HG03064 (cell line): ENCODE results near the gene EEF1AKMT4.
"Not testable (repeated sequence)": the region's sequence is repeated elsewhere in the genome, so short reads cannot be mapped to it uniquely, and the experiment has no call there.

Source experiments
- ATAC-seq: cut with Tn5 transposase; IDR thresholded peaks from one replicate; pipeline ENCODE4 v1.9.1; 2021; ENCODE audit warnings: low read depth; ENCODE audit not compliant: unreplicated experiment

Gene EEF1AKMT4

GRCh38 chr3:184259878-184260723 is 10.6 kb downstream of the EEF1AKMT4 start:
- no peak for ATAC-seq

- ATAC-seq = no peak
These were observed 11.3 kb downstream of the EEF1AKMT4 start for GRCh38 chr3:184260724-184261269.

- ATAC-seq = no peak
These were observed 11.9 kb downstream of the EEF1AKMT4 start, which contains the start of gene CAMK2N2 for GRCh38 chr3:184261270-184261853. Gene CAMK2N2, minus strand, starts transcription at chr3:184261553. Its CDS starts 268 bp downstream, at chr3:184261285.

- ATAC-seq = no peak
These were observed 12.6 kb downstream of the EEF1AKMT4 start for GRCh38 chr3:184261854-184262763.

- ATAC-seq = no peak
These were observed 13.3 kb downstream of the EEF1AKMT4 start for GRCh38 chr3:184262764-184263179.

- ATAC-seq = not testable (repeated sequence)
These were observed 17.8 kb downstream of the EEF1AKMT4 start for GRCh38 chr3:184267249-184267648.

GRCh38 chr3:184272269-184272668 is 22.8 kb downstream of the EEF1AKMT4 start:
- no peak for ATAC-seq

- ATAC-seq = no peak
These were observed 25.9 kb downstream of the EEF1AKMT4 start for GRCh38 chr3:184275381-184275701.

GRCh38 chr3:184275961-184276910 is 26.8 kb downstream of the EEF1AKMT4 start, which contains the start of gene ECE2:
Gene ECE2, plus strand, starts transcription at chr3:184276022. Its CDS starts 132 bp downstream, at chr3:184276154.
- ATAC-seq = no peak

GRCh38 chr3:184277366-184277765 is 27.9 kb downstream of the EEF1AKMT4 start:
- no peak for ATAC-seq

GRCh38 chr3:184282941-184283340 is 33.5 kb downstream of the EEF1AKMT4 start:
- ATAC-seq = no peak

- no peak for ATAC-seq
These were observed 34.2 kb downstream of the EEF1AKMT4 start for GRCh38 chr3:184283681-184284080.

GRCh38 chr3:184284696-184285095 is 35.2 kb downstream of the EEF1AKMT4 start:
- no peak for ATAC-seq

GRCh38 chr3:184289426-184289938 is 40.0 kb downstream of the EEF1AKMT4 start:
- no peak for ATAC-seq

- ATAC-seq = no peak
These were observed 40.9 kb downstream of the EEF1AKMT4 start for GRCh38 chr3:184290331-184290730.

GRCh38 chr3:184291044-184291737 is 41.7 kb downstream of the EEF1AKMT4 start:
- no peak for ATAC-seq

GRCh38 chr3:184291738-184292445 is 42.4 kb downstream of the EEF1AKMT4 start:
- no peak for ATAC-seq

- ATAC-seq = no peak
These were observed 46.3 kb downstream of the EEF1AKMT4 start for GRCh38 chr3:184295771-184296170.
